HUES64 (cell line): ENCODE results near the gene DUSP15.

ENCODE experiments used
- H3K27ac ChIP-seq: 2 replicates; pipeline ENCODE4 v1.7.0; 2013; ENCODE audit warnings: low read depth, low read length, inconsistent platforms
- H3K27me3 ChIP-seq: 2 replicates; pipeline ENCODE4 v1.6.1; 2013; ENCODE audit warnings: mild to moderate bottlenecking, low read length; ENCODE audit not compliant: insufficient read depth
- H3K36me3 ChIP-seq: 2 replicates; pipeline ENCODE4 v1.6.1; 2013; ENCODE audit warnings: mild to moderate bottlenecking, low read length; ENCODE audit not compliant: insufficient read depth
- H3K4me1 ChIP-seq: 2 replicates; pipeline ENCODE4 v1.6.1; 2013; ENCODE audit warnings: mild to moderate bottlenecking, low read length, moderate library complexity; ENCODE audit not compliant: insufficient read depth
- H3K4me3 ChIP-seq: 2 replicates; pipeline ENCODE4 v1.5.1; 2013; ENCODE audit warnings: mild to moderate bottlenecking, low read length, moderate library complexity
- H3K9ac ChIP-seq: 2 replicates; pipeline ENCODE4 v1.6.1; 2013; ENCODE audit warnings: mild to moderate bottlenecking, low read depth, low read length
- H3K9me3 ChIP-seq: 2 replicates; pipeline ENCODE4 v1.6.1; 2013; ENCODE audit warnings: low read depth, low read length; ENCODE audit not compliant: insufficient read depth
- WGBS: fragments of 150-250, 120-280 bp; methylation state at CpG from one replicate; pipeline ENCODE4 v1.1.7; 2013; ENCODE audit warnings: missing lambda C conversion rate; 5-methylcytosine and 5-hydroxymethylcytosine counted together

The DUSP15 gene

DNA sequence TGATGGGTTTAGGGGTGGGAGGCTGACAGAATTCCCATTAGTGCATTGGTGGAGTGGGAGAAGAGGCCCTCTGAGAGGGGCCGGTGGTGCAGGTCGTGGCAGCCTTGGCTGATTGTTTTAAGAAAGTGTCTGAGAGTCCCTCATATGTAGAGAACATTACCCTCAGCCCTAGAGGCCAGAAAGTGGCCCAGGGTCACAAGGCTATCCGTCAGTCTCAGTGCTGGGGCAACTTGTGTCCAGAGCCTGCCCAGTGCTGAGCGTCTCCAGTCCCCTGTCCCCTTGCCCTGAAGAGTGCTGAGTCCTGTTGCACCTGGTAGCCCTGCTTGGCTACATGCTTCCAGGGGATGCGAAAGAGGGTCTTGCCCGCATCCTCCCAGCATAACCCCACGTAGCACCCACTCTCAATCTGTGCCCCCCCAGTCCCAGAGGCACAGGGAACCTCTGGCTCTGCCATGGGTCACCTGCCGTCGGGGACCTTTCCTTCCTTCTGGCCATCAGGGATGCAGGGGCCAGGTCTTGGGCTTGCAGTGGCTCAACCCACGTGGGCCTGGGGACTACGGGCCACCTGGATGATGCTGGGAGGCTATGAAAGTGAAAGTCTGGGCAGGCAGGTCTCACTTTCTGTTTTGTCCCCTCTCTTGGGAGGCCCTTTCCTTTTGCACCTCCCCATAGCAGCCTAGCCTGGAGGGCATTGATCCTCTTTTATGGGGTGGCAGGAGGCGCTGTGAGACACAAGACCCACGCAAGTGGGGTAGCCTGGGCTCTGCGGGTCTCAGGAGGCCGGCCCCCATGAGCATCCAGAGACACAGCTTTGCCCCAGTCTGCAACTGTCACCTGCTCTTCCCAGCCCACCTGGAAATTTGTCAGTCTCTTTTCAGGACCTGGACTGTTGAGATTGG is 12.2 kb downstream of the DUSP15 start:
- no peak overlapping the region for H3K4me3 ChIP-seq
- H3K36me3 ChIP-seq: no peaks in the 10 kb centered on the region
- H3K27me3 ChIP-seq: no peaks in the 10 kb centered on the region; the same call in 1 of the 2 replicates
- no peak overlapping the region for H3K27ac ChIP-seq
- no peaks in the 10 kb centered on the region for H3K9me3 ChIP-seq
- peaks cover 11% of the 10 kb centered on the region; the same call in 1 of the 2 replicates for H3K4me1 ChIP-seq
- no peak overlapping the region for H3K9ac ChIP-seq
- WGBS: 82% methylated on average over 15 of the region's 15 CpGs

DNA sequence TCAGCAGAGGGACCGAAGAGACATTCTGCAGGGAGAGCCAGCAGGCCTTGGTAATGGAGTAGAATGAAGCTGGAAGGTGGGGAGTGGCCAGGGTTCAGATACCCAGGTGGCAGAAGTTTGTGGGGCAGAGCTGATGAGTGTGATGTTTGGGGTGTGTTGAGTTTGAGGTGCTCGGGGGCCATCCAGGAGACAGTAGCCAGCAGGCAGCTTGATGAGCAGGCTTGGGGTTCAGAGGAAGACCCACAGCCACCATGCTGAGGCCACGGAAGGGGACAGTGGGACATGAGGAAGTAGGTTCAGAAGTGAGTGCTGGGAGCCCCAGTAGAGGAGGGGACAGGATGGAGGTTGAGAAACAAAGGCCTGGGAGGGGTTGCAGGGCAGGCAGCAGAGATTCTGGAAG is 13.8 kb downstream of the DUSP15 start:
- WGBS: 69% methylated on average over 3 of the region's 3 CpGs
- peaks cover 4% of the 10 kb centered on the region; the same call in 1 of the 2 replicates for H3K27me3 ChIP-seq
- 0 out of 2 replicates have a peak, but pooled peaks cover 4% of the 10 kb centered on the region for H3K4me1 ChIP-seq

DNA sequence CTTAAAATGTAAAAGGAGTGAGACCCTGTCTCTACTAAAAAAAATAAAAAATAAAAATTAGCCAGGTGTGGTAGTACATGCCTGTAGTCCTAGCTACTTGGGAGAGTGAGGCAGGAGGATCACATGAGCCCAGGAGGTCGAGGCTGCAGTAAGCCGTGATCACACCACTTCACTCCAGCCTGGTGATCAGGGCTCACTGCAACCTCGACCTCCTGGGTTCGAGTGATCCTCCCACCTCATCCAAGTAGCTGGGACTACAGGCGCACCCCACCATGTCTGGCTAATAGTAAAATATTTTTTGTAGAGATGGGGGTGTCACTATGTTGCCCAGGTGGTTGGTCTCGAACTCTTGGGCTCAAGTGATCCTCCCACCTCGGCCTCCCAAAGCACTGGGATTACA is 16.8 kb downstream of the DUSP15 start:
- Histone ChIP-seq H3K4me1 (no peaks in the 10 kb centered on the region), H3K9me3 (no peaks in the 10 kb centered on the region), H3K27me3 (peaks cover 29% of the 10 kb centered on the region), H3K4me3 (no peak overlapping the region), H3K27ac (no peak overlapping the region), H3K9ac (no peak overlapping the region), H3K36me3 (no peaks in the 10 kb centered on the region)
- WGBS: 95% methylated on average over 7 of the region's 7 CpGs

More for the DNA sequence above, 13.8 kb downstream of the DUSP15 start:
- H3K27ac ChIP-seq: no peak overlapping the region
- H3K9ac ChIP-seq: no peak overlapping the region
- no peaks in the 10 kb centered on the region for H3K36me3 ChIP-seq
- no peaks in the 10 kb centered on the region for H3K9me3 ChIP-seq
- H3K4me3 ChIP-seq: no peak overlapping the region

DNA sequence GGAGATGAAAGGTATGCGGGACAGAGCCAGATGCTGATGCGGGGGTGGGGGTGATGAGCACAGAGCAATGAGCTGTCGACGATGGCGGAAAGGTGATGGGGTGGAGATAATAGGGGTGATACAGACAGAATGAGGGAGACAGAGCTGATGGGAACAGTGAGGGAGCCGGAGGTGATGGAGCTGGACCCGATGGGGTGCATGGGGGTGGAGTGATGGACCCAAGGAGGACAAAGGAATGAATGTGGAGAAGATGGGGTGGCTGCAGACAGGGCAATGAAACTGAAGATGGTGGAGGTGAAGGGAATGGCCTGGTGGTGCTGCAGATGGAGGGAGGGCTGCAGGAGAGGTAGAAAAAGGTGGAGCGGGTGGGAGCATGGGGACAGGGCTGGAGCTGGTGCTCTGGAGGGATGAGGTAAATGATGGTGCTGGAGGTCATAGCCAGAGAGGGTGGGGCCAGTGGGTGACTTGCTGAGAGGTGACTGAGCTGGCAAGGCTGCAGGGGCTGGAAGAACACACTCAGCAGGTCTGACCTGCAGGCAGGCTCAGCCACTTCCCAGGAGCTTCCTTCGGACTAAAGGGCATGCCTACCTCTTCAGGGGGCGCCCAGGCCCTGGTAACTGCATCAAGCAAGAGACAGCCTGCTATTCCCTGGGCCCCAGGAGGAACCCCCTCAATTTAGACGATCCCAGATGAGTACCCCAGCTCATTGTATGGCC is 18.9 kb downstream of the DUSP15 start:
- WGBS: 75% methylated on average over 11 of the region's 11 CpGs
- H3K4me3 ChIP-seq: no peak overlapping the region
- peaks cover 29% of the 10 kb centered on the region for H3K27me3 ChIP-seq
- H3K27ac ChIP-seq: no peak overlapping the region
- H3K9me3 ChIP-seq: no peaks in the 10 kb centered on the region
- no peaks in the 10 kb centered on the region for H3K36me3 ChIP-seq
- no peak overlapping the region for H3K9ac ChIP-seq
- no peaks in the 10 kb centered on the region for H3K4me1 ChIP-seq

DNA sequence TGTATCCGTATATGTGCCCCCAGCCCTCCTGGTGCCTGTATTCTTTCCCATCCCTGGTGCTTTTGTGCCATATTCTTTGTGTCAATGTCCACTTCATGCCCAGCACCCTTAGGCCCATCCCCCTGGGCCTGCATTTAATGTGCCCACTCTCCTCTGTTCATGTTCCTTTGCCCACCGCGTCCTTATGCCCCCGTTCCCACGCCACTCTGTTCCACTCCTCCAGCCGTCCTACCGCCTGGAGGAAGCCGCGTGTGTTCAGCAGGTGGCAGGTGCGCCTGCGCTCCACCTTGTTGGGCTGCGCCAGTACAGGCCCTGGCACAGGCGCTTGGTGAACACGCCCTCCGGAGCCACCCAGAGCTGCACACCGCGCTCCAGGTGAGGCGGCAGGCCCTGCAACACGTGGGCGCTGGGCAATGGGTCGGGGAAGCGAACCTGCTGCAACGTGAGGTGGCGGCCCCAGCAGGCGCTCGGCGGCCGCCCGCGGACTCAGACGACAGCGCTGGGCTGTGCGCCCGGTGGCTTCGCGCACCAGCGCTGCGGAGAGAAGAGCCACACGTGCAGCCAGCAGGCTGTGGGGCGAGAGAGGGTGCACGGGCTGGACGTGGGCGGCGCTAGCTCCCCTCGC is 20.9 kb downstream of the DUSP15 start:
- Histone ChIP-seq H3K27ac (no peak overlapping the region), H3K36me3 (no peaks in the 10 kb centered on the region), H3K9ac (no peak overlapping the region), H3K4me1 (peaks cover 2% of the 10 kb centered on the region; the same call in 1 of the 2 replicates), H3K27me3 (peaks cover 29% of the 10 kb centered on the region), H3K4me3 (no peak overlapping the region), H3K9me3 (no peaks in the 10 kb centered on the region)
- WGBS: 88% methylated on average over 45 of the region's 45 CpGs

DNA sequence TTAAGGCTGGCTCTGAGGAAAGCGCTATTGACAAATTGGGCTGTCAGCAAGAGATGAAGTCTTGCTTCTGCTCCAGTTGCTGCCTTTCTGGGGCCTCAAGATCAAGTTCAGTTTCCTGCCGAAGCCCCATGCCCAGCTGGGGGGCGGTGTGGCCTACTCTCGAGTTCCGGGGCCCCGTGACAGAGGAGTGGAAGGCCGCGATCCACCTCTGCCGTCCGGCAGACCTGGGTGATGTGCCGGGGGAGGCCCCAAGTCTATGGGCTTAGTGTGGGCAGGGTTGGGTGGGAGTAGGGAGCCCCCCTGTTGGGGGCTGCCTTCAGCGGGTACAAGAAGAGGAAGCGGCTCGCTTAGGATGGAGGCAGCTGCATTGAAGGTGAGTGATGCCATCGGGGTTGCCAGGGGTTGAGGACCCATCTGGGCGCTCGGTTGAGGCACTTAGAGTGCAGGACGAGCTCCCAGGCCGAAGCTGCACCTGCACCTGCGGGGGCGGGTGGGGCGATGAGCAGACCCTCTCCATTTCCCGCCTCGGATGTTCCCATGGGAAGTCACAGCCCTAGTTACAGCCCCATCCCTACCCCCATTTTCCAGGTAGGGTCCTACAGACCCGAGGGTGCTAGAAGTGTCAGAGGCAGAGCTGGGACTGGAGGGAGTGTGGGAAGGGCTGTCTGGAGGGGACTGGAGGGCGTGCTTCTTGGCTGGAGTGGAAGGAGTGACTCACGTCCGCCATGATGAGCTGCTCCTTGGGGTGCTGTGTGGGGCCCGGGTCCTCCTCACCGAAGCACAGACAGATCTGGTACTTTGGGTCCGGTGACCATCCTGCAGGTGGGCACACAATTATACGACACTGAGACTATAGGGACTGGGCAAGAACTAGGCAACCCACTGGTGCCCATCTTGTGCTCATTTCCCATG is 22.0 kb downstream of the DUSP15 start:
- WGBS: 92% methylated on average over 32 of the region's 32 CpGs
- no peak overlapping the region for H3K27ac ChIP-seq
- no peak overlapping the region for H3K9ac ChIP-seq
- H3K36me3 ChIP-seq: no peaks in the 10 kb centered on the region
- H3K4me3 ChIP-seq: no peak overlapping the region
- H3K27me3 ChIP-seq: peaks cover 29% of the 10 kb centered on the region
- H3K9me3 ChIP-seq: no peaks in the 10 kb centered on the region
- H3K4me1 ChIP-seq: peaks cover 5% of the 10 kb centered on the region; the same call in 1 of the 2 replicates

DNA sequence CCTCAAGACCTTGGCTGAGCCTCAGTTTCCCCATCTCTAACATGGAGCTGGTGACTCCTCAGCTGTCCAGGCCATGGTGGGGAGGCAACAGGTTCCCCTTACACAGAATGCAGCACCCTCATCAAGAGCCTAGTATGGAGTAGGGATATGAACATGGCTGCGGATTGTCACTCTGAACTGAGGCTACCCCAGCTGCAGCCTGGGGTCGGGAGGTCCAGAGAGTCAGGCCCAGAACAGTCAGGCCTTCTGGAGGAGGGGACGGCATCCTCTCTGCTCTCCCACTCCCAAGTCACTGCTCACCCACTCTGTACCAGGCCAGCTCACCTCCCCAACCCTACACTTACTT is 23.6 kb downstream of the DUSP15 start:
- no peak overlapping the region for H3K9ac ChIP-seq
- H3K36me3 ChIP-seq: no peaks in the 10 kb centered on the region
- peaks cover 25% of the 10 kb centered on the region for H3K27me3 ChIP-seq
- peaks cover 15% of the 10 kb centered on the region for H3K4me1 ChIP-seq
- WGBS: 80% methylated on average over 3 of the region's 3 CpGs
- H3K9me3 ChIP-seq: no peaks in the 10 kb centered on the region
- no peak overlapping the region for H3K27ac ChIP-seq
- no peak overlapping the region for H3K4me3 ChIP-seq

DNA sequence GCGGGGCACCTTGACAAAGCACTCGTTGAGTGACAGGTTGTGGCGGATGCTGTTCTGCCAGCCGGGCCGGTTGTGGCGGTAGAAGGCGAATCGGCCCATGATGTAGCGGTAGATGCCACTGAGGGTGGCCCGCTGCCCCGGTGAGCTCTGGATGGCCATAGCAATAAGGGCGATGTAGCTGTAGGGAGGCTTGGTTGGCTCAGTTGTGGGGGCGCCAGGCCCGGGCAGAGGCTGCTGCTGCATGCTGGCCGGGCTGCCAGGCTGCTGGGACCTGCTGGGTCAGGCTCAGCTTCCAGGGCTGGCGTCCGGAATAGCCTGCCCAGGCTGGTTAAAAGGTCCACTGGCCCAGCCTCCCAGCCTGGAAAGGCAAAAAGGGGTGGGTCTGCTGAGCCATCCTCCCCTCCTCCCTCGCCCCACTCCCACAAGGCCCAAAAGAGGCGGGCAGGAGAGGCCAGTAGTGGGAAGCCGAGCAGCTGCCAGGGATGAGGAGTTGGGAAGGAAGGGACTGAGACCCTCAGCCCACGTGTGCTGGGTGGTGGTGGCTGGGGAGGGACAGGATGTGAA is 24.9 kb downstream of the DUSP15 start, which contains the start of gene FOXS1:
FOXS1 (minus strand) TSS at position 305 of the 564 bp plus-strand sequence; CDS start at position 243, 62 bp downstream.
- WGBS: 73% methylated on average over 20 of the region's 21 CpGs
- Histone ChIP-seq H3K4me3 (no peak within 1 kb of the TSS), H3K36me3 (no peaks in the 10 kb centered on the region), H3K9me3 (no peaks in the 10 kb centered on the region), H3K4me1 (peaks cover 15% of the 10 kb centered on the region), H3K27ac (no peak within 1 kb of the TSS), H3K9ac (no peak within 1 kb of the TSS), H3K27me3 (peaks cover 19% of the 10 kb centered on the region)

DNA sequence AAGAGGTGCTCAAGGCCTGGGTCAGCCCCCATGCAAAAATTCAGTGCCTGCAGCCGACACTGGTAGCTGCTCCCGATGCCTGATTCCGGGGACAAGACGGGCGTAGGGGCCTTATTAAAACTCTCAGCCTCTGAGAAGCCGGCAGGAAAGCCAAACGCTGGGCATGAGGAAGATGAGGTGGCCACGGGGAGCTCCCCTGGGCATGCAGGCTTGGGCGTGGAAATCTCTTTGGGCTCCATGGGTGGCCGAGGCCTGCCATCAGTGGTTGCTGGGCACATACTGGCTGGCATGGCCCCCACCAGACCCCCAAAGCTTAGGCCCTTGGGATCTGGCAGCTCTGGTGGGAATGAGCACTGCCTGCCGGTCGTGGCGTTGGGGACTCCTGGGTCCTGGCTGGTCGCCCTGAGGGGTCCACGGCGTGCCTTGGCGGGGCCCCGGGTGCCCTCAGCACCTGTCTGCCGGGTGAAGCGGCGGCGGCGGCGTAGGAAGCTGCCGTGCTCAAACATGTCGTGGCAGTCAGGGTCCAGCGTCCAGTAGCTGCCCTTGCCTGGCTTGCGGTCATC is 25.5 kb downstream of the DUSP15 start:
- H3K9ac ChIP-seq: no peak overlapping the region
- H3K27ac ChIP-seq: no peak overlapping the region
- 94% methylated on average over 28 of the region's 28 CpGs for WGBS
- peaks cover 13% of the 10 kb centered on the region for H3K27me3 ChIP-seq
- no peak overlapping the region for H3K4me3 ChIP-seq
- no peaks in the 10 kb centered on the region for H3K36me3 ChIP-seq
- no peaks in the 10 kb centered on the region for H3K9me3 ChIP-seq
- peaks cover 15% of the 10 kb centered on the region for H3K4me1 ChIP-seq

DNA sequence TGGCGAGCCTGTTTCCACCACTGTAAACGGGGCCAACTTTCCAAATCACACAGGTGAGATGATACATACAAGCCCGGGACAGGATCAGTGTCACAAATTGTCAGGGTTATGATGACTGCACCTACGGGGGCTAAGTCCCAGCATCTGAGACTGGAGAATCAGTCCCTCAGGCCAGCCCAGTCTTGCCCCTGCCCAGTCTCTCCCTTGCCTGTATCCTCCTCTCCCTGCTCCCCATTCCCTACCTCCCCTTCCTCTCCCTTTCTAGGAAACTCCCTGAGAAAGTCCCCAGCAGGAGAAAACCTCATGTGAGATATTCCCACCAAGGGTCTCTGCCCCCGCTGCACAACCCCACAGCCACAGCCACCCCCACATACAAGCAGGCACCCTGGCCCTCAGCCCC is 26.4 kb downstream of the DUSP15 start:
- no peak overlapping the region for H3K27ac ChIP-seq
- no peaks in the 10 kb centered on the region for H3K9me3 ChIP-seq
- no peak overlapping the region for H3K9ac ChIP-seq
- no peaks in the 10 kb centered on the region for H3K36me3 ChIP-seq
- no peak overlapping the region for H3K4me3 ChIP-seq
- peaks cover 15% of the 10 kb centered on the region for H3K4me1 ChIP-seq
- WGBS: 93% methylated on average over 5 of the region's 5 CpGs
- peaks cover 4% of the 10 kb centered on the region; the same call in 1 of the 2 replicates for H3K27me3 ChIP-seq
